DMS 273 (cell line): ENCODE data around the gene CYP2C9.
"Not testable (repeated sequence)": the region's sequence is repeated elsewhere in the genome, so short reads cannot be mapped to it uniquely, and the experiment has no call there.

Experiments
- DNase-seq: peaks from one replicate; lab custom pipeline; 2025; ENCODE audit not compliant: unreplicated experiment; lab: John Stamatoyannopoulos, UW

CYP2C9 gene

DNA sequence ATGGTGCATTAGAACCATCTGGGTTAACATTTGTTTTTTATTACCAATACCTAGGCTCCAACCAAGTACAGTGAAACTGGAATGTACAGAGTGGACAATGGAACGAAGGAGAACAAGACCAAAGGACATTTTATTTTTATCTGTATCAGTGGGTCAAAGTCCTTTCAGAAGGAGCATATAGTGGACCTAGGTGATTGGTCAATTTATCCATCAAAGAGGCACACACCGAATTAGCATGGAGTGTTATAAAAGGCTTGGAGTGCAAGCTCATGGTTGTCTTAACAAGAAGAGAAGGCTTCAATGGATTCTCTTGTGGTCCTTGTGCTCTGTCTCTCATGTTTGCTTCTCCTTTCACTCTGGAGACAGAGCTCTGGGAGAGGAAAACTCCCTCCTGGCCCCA is at the start of gene CYP2C9:
TSS of gene CYP2C9 (plus strand) at position 276 of the 400 bp plus-strand sequence. CDS start at position 301, 25 bp downstream.
- DNase-seq: no peak

GRCh38 chr10:94889123-94889522 is 49.3 kb upstream of the CYP2C9 start:
- DNase-seq: no peak

DNA sequence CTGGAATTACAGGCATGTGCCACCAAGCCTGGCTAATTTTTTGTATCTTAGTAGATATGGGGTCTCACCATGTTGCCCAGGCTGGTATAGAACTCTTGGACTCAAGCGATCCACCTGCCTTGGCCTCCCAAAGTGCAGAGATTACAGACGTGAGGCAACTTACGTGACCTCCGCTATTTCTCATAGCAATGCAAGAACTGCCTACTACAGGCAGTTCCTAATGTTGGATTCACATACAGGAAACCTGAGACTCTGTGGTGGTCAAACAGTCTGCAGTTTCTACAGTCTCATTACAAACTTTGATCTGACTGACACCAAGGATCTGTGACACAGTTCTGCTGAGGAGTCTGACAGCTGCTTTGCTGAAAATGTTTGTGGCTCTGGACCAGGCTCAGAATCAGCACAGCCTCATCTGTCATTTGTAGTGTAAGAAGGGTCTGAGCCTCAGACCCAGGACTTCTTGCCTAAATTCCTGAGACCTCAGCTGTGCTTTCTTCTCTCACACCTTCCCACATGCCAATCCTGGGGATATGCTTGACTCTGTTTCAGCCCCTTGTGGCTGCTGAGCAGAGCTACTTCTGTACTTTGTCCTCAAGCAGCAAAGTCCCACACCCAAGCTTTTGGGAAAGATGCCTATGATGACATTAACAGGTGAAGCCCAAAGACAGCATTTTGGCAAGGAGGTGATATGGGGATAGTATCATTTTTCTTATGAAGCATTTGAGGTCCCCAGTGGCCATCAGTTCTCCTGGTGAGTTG is 48.0 kb upstream of the CYP2C9 start:
- DNase-seq: no peak

- not testable (repeated sequence) for DNase-seq
Observed at GRCh38 chr10:94898414-94898813, 40.0 kb upstream of the CYP2C9 start.

DNA sequence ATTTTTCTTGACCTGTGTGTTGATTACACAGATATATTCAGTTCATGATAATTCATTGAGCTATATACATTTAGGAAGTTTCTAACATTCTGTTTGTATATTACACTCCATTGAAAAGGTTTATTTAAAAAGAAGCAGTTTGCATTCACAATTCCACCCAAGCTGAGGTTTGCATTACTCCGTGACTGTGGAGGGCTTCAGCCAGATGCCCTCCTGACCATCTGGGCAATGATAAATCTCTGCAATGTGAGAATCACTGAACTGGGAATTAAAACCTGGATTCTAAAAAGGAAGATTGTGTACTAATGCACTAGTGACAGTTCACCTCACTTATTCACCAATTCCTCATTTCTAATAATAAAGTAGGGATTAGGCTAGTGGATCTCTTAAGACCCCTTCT is 36.4 kb upstream of the CYP2C9 start:
- DNase-seq: no peak

DNA sequence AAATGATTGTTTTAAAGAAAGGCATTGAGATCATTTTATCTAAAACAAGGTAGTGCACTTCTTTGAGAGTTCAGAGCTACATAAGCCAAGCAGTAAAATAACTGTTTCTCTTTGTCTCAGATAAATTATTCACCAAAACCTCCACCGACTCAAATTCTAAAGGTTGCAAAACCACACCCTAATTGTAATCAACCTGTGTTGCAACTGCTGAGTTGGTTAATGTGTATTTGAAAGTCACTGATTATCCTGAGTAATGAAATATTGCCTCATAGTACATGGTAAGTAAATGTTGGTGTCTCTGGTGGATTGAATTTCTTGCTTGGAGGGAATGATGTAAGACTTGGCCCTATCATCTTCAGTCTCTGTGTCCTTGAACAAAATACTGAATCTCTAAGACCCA is 35.9 kb upstream of the CYP2C9 start:
- no peak for DNase-seq

- not testable (repeated sequence) for DNase-seq
Observed at GRCh38 chr10:94904506-94905148, 33.8 kb upstream of the CYP2C9 start.

- no peak for DNase-seq
Observed at GRCh38 chr10:94916423-94916822, 22.0 kb upstream of the CYP2C9 start.

- no peak for DNase-seq
Observed at GRCh38 chr10:94936721-94937120, 1.7 kb upstream of the CYP2C9 start.

DNA sequence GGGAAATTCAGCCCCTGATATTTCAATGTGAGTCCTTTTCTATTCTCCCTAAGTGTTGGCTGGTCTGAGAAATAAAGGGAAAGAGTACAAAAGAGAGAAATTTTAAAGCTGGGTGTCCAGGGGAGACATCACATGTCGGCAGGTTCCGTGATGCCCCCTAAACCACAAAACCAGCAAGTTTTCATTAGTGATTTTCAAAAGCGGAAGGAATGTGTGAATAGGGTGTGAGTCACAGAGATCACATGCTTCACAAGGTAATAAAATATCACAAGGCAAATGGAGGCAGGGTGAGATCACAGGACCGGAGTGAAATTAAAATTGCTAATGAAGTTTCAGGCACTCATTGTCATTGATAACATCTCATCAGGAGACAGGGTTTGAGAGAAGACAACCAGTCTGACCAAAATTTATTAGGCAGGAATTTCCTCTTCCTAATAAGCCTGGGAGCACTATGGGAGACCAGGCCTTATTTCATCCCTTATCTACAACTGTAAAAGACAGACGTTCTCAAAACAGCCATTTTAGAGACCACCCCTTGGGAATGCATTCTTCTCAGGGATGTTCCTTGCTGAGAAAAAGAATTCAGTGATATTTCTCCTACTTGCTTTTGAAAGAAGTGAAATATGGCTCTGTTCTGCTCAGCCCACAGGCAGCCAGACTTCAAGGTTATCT is 5.1 kb downstream of the CYP2C9 start:
- peak; percentile 2 for DNase-seq

DNA sequence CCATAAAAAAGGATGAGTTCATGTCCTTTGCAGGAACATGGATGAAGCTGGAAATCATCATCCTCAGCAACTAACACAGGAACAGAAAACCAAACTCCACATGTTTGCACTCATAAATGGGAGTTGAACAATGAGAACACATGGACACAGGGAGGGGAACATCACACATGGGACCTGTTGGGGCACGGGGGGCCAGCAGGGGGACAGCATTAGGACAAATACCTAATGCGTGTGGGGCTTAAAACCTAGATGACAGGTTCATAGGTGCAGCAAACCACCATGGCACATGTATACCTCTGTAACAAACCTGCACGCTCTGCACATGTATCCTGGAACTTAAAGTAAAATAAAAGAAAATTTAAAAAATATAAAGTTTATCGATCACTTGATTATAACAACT is 7.7 kb downstream of the CYP2C9 start:
- DNase-seq: not testable (repeated sequence)

GRCh38 chr10:94963901-94964300 is 25.4 kb downstream of the CYP2C9 start:
- peak; percentile 36 for DNase-seq

GRCh38 chr10:94983555-94983954 is 45.1 kb downstream of the CYP2C9 start:
- DNase-seq: no peak

DNA sequence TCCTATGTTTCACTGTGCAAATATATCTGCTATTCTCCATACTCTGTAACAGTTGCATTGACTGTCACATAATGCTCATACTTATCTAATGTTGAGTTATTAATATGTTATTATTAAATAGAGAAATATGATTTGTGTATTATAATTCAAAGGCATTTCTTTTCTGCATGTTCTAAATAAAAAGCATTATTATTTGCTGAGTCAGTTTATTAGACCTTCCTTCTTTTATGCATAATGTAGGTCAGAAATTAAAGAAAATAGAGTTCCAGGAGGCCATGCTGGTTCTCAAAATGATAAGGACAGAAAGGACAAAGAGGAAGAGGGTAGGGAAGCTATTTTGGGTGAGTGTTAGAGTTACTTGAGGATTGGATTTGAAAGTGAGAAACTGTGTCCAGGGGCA is 50.7 kb downstream of the CYP2C9 start:
- no peak for DNase-seq

GRCh38 chr10:94991243-94991888 is 52.9 kb downstream of the CYP2C9 start:
- DNase-seq: no peak

DNA sequence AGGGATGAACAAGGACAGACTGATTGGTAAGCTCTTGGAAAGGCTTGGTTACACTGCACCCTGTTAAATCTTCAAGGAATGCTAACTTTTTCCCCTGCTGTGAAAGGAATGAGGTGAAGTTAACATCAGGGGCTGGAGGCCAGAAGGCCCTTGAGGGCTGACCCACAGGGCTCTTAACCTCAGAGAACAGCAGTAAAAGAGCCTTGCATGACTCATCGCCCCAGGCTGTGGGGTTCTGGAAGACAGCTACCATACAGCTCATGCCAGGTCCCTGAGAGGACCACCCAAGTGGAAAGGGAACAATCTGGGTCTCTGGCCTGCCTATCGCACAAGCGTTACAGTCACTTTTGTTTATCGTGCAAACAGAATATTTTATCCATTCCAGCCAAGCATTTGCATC is 54.4 kb downstream of the CYP2C9 start:
- DNase-seq: no peak

- DNase-seq: no peak
Observed at GRCh38 chr10:94997741-94998174, 59.3 kb downstream of the CYP2C9 start.

- no peak for DNase-seq
Observed at GRCh38 chr10:95026461-95026860, 88.0 kb downstream of the CYP2C9 start.

DNA sequence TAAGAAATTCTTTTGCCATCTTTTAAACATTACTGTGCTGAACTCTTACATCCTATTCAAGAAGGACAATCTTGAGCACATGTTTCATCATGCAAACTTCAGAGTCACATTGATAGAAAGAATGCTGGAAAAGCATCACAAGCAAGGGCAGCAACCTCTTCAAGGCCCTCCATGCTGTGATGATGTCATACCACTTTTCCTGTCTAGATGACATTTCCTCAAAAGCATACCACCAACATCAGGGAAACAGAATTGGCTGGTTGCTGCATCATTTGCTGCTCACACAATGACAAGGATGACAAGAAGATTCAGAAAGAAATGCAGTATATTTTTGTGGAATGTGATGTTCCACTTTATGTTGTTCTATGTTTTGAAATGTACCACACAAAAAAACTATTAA is 93.2 kb downstream of the CYP2C9 start:
- DNase-seq: no peak

DNA sequence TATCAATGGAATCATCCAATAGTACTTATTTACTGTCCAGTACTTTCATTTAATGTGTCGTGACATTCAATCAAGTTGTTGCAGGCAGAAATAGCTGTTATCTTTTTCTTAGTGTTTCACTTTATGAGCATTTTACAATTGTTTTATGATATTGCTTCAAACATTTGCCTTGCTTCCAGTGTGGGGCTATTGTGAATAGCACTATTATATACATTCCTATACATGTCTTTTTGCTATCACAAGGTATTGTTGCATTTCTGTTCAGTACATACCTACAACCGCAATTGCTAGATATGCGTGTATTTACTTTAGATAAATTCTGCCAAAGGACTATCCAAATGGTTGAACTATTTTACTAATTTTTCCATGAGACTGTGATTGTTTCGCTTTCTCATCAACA is 95.9 kb downstream of the CYP2C9 start:
- no peak for DNase-seq
